Choroid plexus epithelial cell (primary cell): Measurements from ENCODE around the gene C1orf174.

Experiments
- DNase-seq: peaks from one replicate; pipeline ENCODE4 v3.0.0-alpha.2; 2010; ENCODE audit warnings: low read depth
- H3K4me3 ChIP-seq: 2 replicates; pipeline ENCODE4 v1.5.1; 2011; ENCODE audit warnings: low read depth, mild to moderate bottlenecking, control low read depth, low read length, moderate library complexity
- CTCF ChIP-seq: conservative IDR thresholded peaks from 2 replicates; pipeline ENCODE4 v1.5.1; 2011; ENCODE audit warnings: low read depth, mild to moderate bottlenecking, control low read depth, inconsistent platforms, low read length, moderate library complexity

Gene C1orf174

GRCh38 chr1:3894626-3895278 is 5.3 kb downstream of the C1orf174 start:
- DNase-seq: no peak
- TF ChIP-seq CTCF: no peak

GRCh38 chr1:3893190-3893589 is 6.9 kb downstream of the C1orf174 start:
- no peak for DNase-seq
- no peak for TF ChIP-seq CTCF
- H3K4me3 ChIP-seq: no peak overlapping the region

More at GRCh38 chr1:3894626-3895278, 5.3 kb downstream of the C1orf174 start:
- H3K4me3 ChIP-seq: no peak overlapping the region

DNA sequence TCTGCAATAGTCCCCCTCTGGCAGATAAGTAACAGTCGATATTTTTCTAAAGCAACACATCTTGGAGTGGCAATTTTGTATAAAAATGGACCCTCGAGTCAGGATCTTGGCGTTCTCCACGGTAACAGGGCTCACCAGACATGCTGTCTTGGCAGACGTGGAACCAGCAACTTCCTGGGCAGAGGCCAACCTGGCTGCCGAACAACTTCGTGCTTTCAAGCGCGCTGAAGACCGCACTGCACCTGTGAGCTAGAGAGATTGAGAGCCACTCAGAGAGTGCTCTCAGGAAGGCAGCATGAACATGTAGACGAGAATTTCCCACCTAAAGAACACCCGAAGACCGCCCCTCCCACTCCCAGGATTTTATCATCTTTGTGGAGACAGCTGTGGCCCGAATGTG is 7.3 kb downstream of the C1orf174 start:
- no peak for TF ChIP-seq CTCF
- H3K4me3 ChIP-seq: no peak overlapping the region
- no peak for DNase-seq

DNA sequence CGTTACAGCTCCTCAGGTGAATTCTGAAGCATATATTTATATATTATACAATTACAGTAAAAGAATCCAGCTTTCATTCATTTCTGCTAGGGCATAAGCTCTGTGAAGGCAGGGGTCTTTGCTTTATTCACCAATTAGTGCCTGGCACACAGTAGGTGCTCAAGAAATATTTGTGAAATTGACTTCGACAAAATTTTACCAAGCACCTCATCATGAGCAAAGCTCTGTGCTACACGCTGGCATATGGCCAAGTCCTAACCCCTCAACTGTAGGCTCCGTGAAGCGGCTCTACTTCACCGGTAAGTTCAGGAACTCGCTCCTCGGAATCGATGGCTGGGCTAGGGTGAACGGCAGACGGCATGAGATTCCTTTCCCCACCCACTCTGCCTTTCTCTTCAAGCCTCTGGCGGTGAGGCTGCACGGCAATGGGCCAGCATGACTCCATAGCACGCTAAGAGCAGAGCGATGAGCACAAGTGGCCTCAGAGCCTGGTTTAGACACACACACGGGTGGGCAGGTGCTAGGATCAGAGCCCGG is 8.7 kb downstream of the C1orf174 start:
- no peak for TF ChIP-seq CTCF
- no peak overlapping the region for H3K4me3 ChIP-seq
- DNase-seq: no peak

GRCh38 chr1:3890389-3891328 is 9.4 kb downstream of the C1orf174 start:
- no peak overlapping the region for H3K4me3 ChIP-seq
- no peak for TF ChIP-seq CTCF
- DNase-seq: no peak

GRCh38 chr1:3889936-3890335 is 10.1 kb downstream of the C1orf174 start:
- H3K4me3 ChIP-seq: no peak overlapping the region
- TF ChIP-seq CTCF: no peak
- no peak for DNase-seq
